WTC11 (cell line): ENCODE results near the gene MTPN.

ENCODE experiments used
- CREM ChIP-seq: sonication (generic); formaldehyde crosslinking; IDR thresholded peaks from 2 replicates; pipeline ENCODE4 v1.8.1; 2022; ENCODE audit warnings: mild to moderate bottlenecking, missing genetic modification reagents, moderate library complexity
- HMGXB4 ChIP-seq: sonication (generic); formaldehyde crosslinking; IDR thresholded peaks from 2 replicates; pipeline ENCODE4 v1.8.1; 2023; ENCODE audit warnings: mild to moderate bottlenecking, moderate library complexity, missing genetic modification reagents
- NFE2L1 ChIP-seq: sonication (generic); formaldehyde crosslinking; IDR thresholded peaks from 2 replicates; pipeline ENCODE4 v1.8.1; 2023; ENCODE audit warnings: missing genetic modification reagents

GRCh38 chr7:135913404-135913803, 63.8 kb downstream of the MTPN start:
- TF ChIP-seq HMGXB4 (CRISPR knock-in tag) (no peak), NFE2L1 (CRISPR knock-in tag) (no peak), CREM (CRISPR knock-in tag) (no peak)
